ENCODE data around the gene ARRDC2. TPM values are rescaled to one million over a fixed set of nuclear protein-coding genes. Genes with fewer than 3 reads are reported as not detected.

The ARRDC2 gene
- total and polyA plus RNA-seq, 9 of the 15 experiments (the other 6 are each of a cell fraction or from before 2014, with no cell fraction given) = 1.9 to 27.4 (median 15.2) TPM

- TF ChIP-seq ZNF318 (IDR thresholded peaks at IDR 0.05; ENCODE audit: borderline replicate concordance in 1 of 2, low read depth in 1 of 2) = no peak
- TF ChIP-seq CTBP1 (IDR thresholded peaks at IDR 0.05; ENCODE audit: borderline replicate concordance) = peak; percentile 42; the same call in 1 of the 2 replicates
- no peak for TF ChIP-seq ZNF592 (IDR thresholded peaks at IDR 0.05)
Measured at GRCh38 chr19:17998827-17999150, 9.2 kb upstream of the ARRDC2 start (continued).
